Stomach (tissue), 9 donors: Measurements from ENCODE around the gene ACTMAP. TPM values are rescaled to one million over a fixed set of nuclear protein-coding genes. Genes with fewer than 3 reads are reported as not detected.
"Not testable (repeated sequence)": the region's sequence is repeated elsewhere in the genome, so short reads cannot be mapped to it uniquely, and the experiment has no call there.

ENCODE experiments used
- DNase-seq, 2 donors: peaks; one replicate each; pipeline versions ENCODE4 v3.0.0 to v3.0.0-alpha.2; 2013 to 2019
- H3K27ac ChIP-seq, 5 donors: fragments of 200-600 bp in 4 of 5; sonication (generic) in 4 of 5; one replicate each; pipeline ENCODE4 v1.5.1; 2013 to 2019; ENCODE audit warnings: mild to moderate bottlenecking in 1 of 5, moderate library complexity in 1 of 5
- H3K27me3 ChIP-seq, 3 donors: fragments of 200-600 bp; sonication (generic); one replicate each; pipeline ENCODE4 v1.5.1; 2017 to 2019; ENCODE audit warnings: mixed run types in 1 of 3
- H3K36me3 ChIP-seq, 4 donors: fragments of 200-600 bp; sonication (generic); 1 replicate in 3 of 4; 2 replicates in 1 of 4; pipeline ENCODE4 v1.5.1; 2016 to 2019
- H3K4me1 ChIP-seq, 4 donors: fragments of 200-600 bp; sonication (generic); one replicate each; pipeline ENCODE4 v1.5.1; 2016 to 2019
- H3K4me3 ChIP-seq, 4 donors: fragments of 200-600 bp; sonication (generic) in 3 of 4; one replicate each; pipeline ENCODE4 v1.5.1; 2016 to 2019; ENCODE audit warnings: mild to moderate bottlenecking in 1 of 4
- H3K9me3 ChIP-seq, 4 donors: fragments of 200-600 bp; sonication (generic); one replicate each; pipeline ENCODE4 v1.5.1; 2016 to 2019
- CTCF ChIP-seq, 7 experiments: fragments of 450-650 bp in 4 of 7; fragments of 200-600 bp in 3 of 7; sonication (generic) in 3 of 7; IDR thresholded peaks; one replicate each; pipeline ENCODE4 v1.5.1; 2016 to 2019; ENCODE audit warnings: antibody characterized with exemption in 7 of 7, control low read depth in 2 of 7, mild to moderate bottlenecking in 1 of 7
- EP300 ChIP-seq: sonication (generic); formaldehyde crosslinking; IDR thresholded peaks from one replicate; pipeline ENCODE4 v1.6.1; 2017; ENCODE audit warnings: antibody characterized with exemption
- POLR2A ChIP-seq, 4 donors: fragments of 450-650 bp; IDR thresholded peaks; one replicate each; pipeline ENCODE4 v1.6.1; 2016; ENCODE audit warnings: antibody characterized with exemption in 4 of 4, control low read depth in 2 of 4, mild to moderate bottlenecking in 1 of 4, moderate library complexity in 1 of 4
- POLR2AphosphoS5 ChIP-seq, 3 donors: sonication (generic); formaldehyde crosslinking; IDR thresholded peaks; one replicate each; pipeline ENCODE4 v1.6.1; 2016; ENCODE audit warnings: antibody characterized with exemption in 3 of 3
- WGBS, 5 donors: extraction: QIAGEN DNeasy Blood & Tissue Kit in 3 of 5; methylation state at CpG; one replicate each; pipeline versions ENCODE4 v1.1.5 to v1.1.7; 2013 to 2018; 5-methylcytosine and 5-hydroxymethylcytosine counted together
- intact Hi-C: fragments of 100-400 bp; cut with DNase I; formaldehyde crosslinking; loops from one replicate; pipeline ENCODE4 v1.15.1; 2023; ENCODE audit warnings: low total_unique reads
- polyA plus RNA-seq, 3 donors: library from polyadenylated mRNA; stranded (reverse); fragments of 200-250 nt; gene quantifications; one replicate each; pipeline ENCODE4 v1.2.3, GENCODE V29; 2013
- total RNA-seq, 5 donors: library from RNA; depleted of rRNA; stranded (reverse); fragments of >200 nt; gene quantifications; one replicate each; pipeline versions ENCODE4 v1.1.0 to v1.2.3, GENCODE V29; 2014 to 2016
- donor health status: healthy with polysubstance abuse.
- donor health status: Bipolar disorder and iron deficiency.
- donor health status: healthy.

The ACTMAP gene
- total and polyA plus RNA-seq, 8 donors = 0.73 to 24.6 (median 8.2) TPM

GRCh38 chr19:40776932-40777644, 26.8 kb upstream of the ACTMAP start:
- intact Hi-C loops = no loop called here
- peaks cover 13 to 23% (median 19%) of the 10 kb centered on the region in 4 donors for H3K4me1 ChIP-seq
- H3K9me3 ChIP-seq = no peaks in the 10 kb centered on the region
- peaks cover 0 to 10% (median 3%) of the 10 kb centered on the region in 4 donors for H3K36me3 ChIP-seq
- DNase-seq = peak; percentile 94 to 98
- TF ChIP-seq POLR2AphosphoS5 (IDR thresholded peaks at IDR 0.05) = peak in 2 of 3 donors; percentile 58 to 80
- no peak for TF ChIP-seq POLR2A (IDR thresholded peaks at IDR 0.05)
- TF ChIP-seq CTCF (IDR thresholded peaks at IDR 0.05) = peak in 1 of 7 experiments; percentile 7
- no peak for TF ChIP-seq EP300
- H3K27ac ChIP-seq = peak overlapping the region; percentile 96 to 99 (median 98)
- peak overlapping the region; percentile 45 to 78 (median 64) for H3K4me3 ChIP-seq
- 8 to 12% (median 9%) methylated on average over 13 of the region's 13 CpGs for WGBS, 5 donors
- H3K27me3 ChIP-seq = no peaks in the 10 kb centered on the region

GRCh38 chr19:40776364-40776763, 26.1 kb upstream of the ACTMAP start:
- Histone ChIP-seq H3K27me3 (no peaks in the 10 kb centered on the region), H3K4me1 (peaks cover 13 to 23% (median 19%) of the 10 kb centered on the region in 4 donors), H3K36me3 (peaks cover 0 to 9% (median 4%) of the 10 kb centered on the region in 4 donors), H3K9me3 (no peaks in the 10 kb centered on the region), H3K27ac (peak overlapping the region in 4 of 5 donors; percentile 96 to 99 (median 98)), H3K4me3 (no peak overlapping the region)
- no peak for TF ChIP-seq POLR2A (IDR thresholded peaks at IDR 0.05)
- TF ChIP-seq CTCF (IDR thresholded peaks at IDR 0.05) = no peak
- TF ChIP-seq POLR2AphosphoS5 (IDR thresholded peaks at IDR 0.05) = no peak
- TF ChIP-seq EP300 = no peak
- intact Hi-C loops = no loop called here
- 75 to 82% (median 79%) methylated on average over 7 of the region's 7 CpGs for WGBS, 5 donors
- no peak for DNase-seq

GRCh38 chr19:40775632-40776022, 25.4 kb upstream of the ACTMAP start:
- peaks cover 0 to 9% (median 7%) of the 10 kb centered on the region in 4 donors for H3K36me3 ChIP-seq
- 91 to 93% (median 92%) methylated on average over 9 to 10 of the region's 10 CpGs for WGBS, 5 donors
- intact Hi-C loops = no loop called here
- H3K27ac ChIP-seq = peak overlapping the region in 1 of 5 donors; percentile 55
- TF ChIP-seq EP300 (no peak), POLR2A (IDR thresholded peaks at IDR 0.05) (no peak), POLR2AphosphoS5 (IDR thresholded peaks at IDR 0.05) (no peak), CTCF (IDR thresholded peaks at IDR 0.05) (no peak)
- DNase-seq = no peak
- no peak overlapping the region for H3K4me3 ChIP-seq
- H3K9me3 ChIP-seq = no peaks in the 10 kb centered on the region
- H3K27me3 ChIP-seq = no peaks in the 10 kb centered on the region
- peaks cover 13 to 23% (median 19%) of the 10 kb centered on the region in 4 donors for H3K4me1 ChIP-seq

- Histone ChIP-seq H3K4me3 (no peak within 1 kb of the TSS), H3K36me3 (peaks cover 0 to 13% (median 5%) of the 10 kb centered on the region in 4 donors), H3K4me1 (peaks cover 13 to 23% (median 19%) of the 10 kb centered on the region in 4 donors), H3K9me3 (no peaks in the 10 kb centered on the region), H3K27me3 (no peaks in the 10 kb centered on the region), H3K27ac (peak within 1 kb of the TSS in 3 of 5 donors; percentile 96 to 99 (median 98))
- intact Hi-C loops = no loop called here
- WGBS, 5 donors = 64 to 80% (median 71%) methylated on average over 9 of the region's 9 CpGs
- peak in 1 of 2 donors; percentile 43 for DNase-seq
- TF ChIP-seq POLR2A (IDR thresholded peaks at IDR 0.05) = no peak
- TF ChIP-seq EP300 = no peak
- no peak for TF ChIP-seq POLR2AphosphoS5 (IDR thresholded peaks at IDR 0.05)
- TF ChIP-seq CTCF (IDR thresholded peaks at IDR 0.05) = no peak
Measured at GRCh38 chr19:40774916-40775631, 24.8 kb upstream of the ACTMAP start, which contains the start of gene MIA. Gene MIA, plus strand, starts transcription at chr19:40775521. Its CDS starts 22 bp downstream, at chr19:40775543.

GRCh38 chr19:40771101-40771862, 21.0 kb upstream of the ACTMAP start:
- H3K4me3 ChIP-seq, H3K27me3 ChIP-seq, intact Hi-C loops, H3K9me3 ChIP-seq, H3K4me1 ChIP-seq, H3K27ac ChIP-seq, DNase-seq: not testable (repeated sequence)
- H3K36me3 ChIP-seq = peaks cover 4 to 42% (median 31%) of the 10 kb centered on the region in 4 donors
- 93 to 97% (median 95%) methylated on average over 10 of the region's 10 CpGs for WGBS, 5 donors
